SIG-M5 treated with dmso at 0.1 percent for 504 hours (cell line): ENCODE results near the gene ACER1.
"Not testable (repeated sequence)": the region's sequence is repeated elsewhere in the genome, so short reads cannot be mapped to it uniquely, and the experiment has no call there.

Source experiments
- DNase-seq: peaks from one replicate; lab custom pipeline; 2025; ENCODE audit not compliant: unreplicated experiment; lab: John Stamatoyannopoulos, UW

The ACER1 gene

GRCh38 chr19:6357174-6357573 is 23.8 kb upstream of the ACER1 start:
- DNase-seq, result no peak

DNA sequence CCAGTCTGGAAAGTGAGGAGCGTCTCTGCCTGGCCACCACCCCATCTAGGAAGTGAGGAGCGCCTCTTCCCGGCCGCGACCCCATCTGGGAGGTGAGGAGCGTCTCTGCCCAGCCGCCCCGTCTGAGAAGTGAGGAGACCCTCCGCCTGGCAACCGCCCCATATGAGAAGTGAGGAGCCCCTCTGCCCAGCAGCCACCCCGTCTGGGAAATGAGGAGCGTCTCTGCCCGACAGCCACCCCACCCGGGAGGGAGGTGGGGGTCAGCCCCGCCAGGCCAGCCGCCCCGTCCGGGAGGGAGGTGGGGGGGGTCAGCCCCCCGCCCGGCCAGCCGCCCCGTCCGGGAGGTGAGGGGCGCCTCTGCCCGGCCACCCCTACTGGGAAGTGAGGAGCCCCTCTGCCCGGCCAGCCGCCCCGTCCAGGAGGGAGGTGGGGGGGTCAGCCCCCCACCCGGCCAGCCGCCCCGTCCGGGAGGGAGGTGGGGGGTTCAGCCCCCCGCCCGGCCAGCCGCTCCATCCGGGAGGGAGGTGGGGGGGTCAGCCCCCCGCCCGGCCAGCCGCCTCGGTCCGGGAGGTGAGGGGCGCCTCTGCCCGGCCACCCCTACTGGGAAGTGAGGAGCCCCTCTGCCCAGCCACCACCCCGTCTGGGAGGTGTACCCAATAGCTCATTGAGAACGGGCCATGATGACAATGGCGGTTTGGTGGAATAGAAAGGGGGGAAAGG is 22.1 kb upstream of the ACER1 start:
- DNase-seq, result not testable (repeated sequence)

GRCh38 chr19:6354098-6354674 is 20.8 kb upstream of the ACER1 start:
- no peak for DNase-seq

DNA sequence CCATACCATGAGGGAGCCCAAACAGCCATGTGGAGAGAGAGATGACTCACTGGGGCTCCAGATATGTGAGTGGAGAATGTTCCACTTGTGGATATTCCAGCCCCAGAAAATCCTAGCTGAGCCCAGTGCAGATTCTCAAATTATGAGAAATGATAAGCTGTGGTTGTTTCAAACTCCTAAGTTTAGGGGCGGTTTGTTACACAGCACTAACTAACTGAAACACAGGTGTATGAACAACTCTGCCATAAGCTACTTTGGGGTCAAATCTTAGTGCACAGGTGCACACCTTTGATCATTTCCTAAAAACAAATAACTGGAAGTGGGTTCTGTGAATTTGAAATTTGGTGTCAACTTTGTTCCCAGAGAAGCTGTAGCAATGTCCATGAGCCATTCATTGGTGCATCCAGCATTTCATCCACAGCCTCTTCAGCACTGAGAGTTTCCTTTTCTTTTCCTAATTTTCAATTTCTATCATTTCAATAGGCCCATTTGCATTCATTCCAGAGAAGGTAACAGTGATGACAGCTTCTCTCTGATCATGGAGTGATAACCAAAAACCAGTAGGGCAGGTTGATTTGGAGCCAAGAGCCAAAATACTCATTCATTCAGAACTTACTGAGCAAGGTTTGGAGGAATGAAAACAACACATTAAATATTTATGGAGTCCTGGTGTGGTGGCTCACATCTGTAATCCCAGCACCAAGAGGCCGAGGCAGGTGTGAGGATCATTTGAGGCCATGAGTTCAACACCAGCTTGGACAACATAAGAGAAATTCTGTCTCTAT is 19.2 kb upstream of the ACER1 start:
- no peak for DNase-seq

DNA sequence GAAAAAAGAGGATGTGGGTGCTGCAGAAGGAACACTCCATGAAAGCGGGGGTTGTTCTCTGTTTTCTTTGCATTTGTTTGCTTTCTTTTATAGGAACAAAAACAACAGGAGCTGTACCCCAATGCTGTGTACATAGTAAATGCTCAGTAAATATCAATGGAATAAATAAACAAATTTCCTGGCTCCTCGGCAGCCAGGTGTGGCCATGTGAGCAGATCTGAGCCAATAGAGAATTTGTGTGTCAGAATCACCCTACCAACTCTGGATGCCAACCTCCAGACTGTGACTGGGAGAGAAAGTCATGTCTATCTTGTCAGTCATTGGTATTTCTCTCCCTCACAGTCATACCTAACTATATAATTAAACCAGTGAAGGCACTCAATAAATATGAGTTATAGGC is 17.3 kb upstream of the ACER1 start:
- DNase-seq, result no peak

GRCh38 chr19:6349271-6349670 is 15.9 kb upstream of the ACER1 start:
- not testable (repeated sequence) for DNase-seq

DNA sequence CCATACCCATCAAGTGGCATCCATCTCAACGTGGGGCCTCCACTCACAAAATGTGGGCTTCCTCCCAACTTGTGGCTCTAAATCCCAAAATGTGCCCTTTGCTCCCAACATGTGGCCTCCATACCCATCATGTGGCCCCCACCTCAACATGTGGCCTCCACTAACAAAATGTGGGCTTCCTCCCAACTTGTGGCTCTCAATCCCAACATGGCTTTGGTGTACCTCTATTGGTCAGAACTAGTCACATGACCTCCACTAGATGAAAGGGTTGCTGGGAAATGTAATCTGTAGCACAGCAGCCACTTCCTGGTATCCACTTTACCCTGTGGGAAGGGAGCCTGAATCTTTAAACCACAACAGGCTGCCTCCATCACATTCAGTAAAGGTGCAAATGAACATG is 10.1 kb upstream of the ACER1 start:
- DNase-seq, result no peak

GRCh38 chr19:6340493-6341201 is 7.2 kb upstream of the ACER1 start:
- no peak for DNase-seq

GRCh38 chr19:6334490-6335285 is 1.3 kb upstream of the ACER1 start:
- no peak for DNase-seq

DNA sequence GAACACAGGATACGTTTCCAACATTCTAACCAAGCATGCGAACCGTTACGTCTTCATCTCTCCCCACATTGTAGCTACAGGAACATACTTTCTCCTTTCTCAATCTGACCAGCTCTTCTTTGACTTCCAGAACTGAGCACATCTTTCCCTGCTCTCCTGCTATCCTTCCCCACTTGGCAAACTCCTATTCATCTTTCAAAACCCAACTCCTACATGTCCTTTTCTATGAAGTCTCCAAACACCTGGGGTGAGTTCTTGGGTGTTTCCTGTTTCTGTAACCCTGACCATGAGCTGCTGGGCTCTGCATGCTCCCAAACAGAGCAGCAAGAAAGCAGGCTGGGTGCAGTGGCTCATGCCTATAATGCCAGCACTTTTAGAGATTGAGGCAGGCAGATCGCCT is 6.6 kb downstream of the ACER1 start:
- no peak for DNase-seq

DNA sequence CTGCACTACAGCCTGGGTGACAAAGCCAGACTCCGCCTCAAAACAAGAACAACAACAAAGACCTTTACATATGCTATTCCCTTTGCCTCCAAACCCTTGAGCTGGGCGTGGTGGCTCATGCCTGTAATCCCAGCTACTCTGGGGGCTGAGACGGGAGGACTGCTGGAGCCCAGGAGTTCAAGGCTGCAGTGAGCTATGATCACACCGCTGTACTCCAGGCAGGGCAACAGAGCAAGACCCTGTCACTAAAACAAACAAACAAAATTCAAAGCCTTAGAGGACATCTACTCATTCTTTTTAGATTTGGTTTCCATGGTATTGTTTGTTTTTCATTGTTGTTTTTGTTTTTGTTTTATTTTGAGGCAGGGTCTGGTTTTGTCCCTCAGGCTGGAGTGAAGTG is 7.8 kb downstream of the ACER1 start:
- DNase-seq, result no peak

DNA sequence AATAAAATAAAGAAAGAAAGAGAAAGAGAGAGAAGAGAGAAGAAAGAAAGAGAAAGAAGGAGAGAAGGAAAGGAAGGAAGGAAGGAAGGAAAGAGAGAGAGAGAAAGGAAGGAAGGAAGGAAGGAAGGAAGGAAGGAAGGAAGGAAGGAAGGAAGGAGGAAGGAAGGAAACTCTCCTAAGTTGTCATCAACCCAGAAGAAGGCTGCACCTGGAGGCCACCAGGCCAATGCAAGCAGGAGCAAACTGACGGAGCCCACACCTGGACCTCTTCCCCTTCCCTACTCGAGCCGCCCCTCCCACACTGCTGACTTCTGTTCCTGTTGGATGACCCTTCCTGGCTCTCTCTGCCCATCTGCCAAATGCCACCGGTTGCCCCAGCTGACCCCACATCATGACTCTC is 8.7 kb downstream of the ACER1 start:
- DNase-seq, result no peak

GRCh38 chr19:6322284-6322683 is 11.1 kb downstream of the ACER1 start:
- DNase-seq, result no peak

DNA sequence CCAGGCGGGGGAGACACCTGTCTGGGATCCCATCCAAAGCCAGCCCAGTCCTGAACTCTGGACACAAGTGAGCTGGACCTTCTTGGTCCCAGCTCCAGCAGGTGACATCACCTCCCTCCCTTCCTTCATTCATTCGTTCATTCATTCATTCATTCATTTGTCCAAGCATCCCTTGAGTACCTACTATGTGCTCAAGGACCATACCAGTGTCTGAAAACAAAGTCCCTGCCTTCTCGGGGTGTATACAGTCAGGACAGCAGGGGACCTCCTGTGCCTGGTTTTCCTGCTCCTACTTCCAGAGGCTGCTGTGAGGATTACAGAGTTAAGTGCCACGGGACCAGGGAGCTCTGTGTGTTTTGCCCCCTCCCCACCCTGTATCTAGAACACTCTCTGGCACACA is 14.0 kb downstream of the ACER1 start:
- DNase-seq, result no peak

- no peak for DNase-seq
Observed at GRCh38 chr19:6318772-6319171, 14.6 kb downstream of the ACER1 start.

- not testable (repeated sequence) for DNase-seq
Observed at GRCh38 chr19:6315646-6316045, 17.8 kb downstream of the ACER1 start.

DNA sequence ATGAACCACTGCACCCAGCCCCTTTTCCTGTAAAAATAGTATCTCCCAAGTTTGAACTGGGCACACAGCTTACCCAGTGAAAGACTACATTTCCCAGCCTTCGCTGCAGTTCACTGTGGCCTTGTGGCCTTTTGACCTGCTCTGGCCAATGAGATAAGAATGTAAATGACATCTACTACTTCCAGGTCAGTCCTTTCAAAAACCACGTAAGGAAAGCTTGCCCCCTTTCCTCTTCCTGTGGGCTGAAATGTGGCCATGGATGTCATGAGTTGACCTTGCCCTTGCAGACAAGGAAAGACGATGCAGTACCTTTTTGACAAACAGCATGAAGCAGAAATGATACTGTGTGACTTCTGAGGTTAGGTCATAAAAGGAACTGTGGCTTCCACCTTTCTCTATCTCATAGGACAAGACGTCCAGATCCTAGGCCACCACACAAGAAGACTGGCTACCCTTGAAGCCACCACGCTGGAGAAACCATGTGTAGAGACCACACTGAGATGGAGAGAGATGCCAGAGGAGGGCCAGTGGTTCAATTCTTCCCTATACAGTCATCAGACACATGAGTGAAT is 19.9 kb downstream of the ACER1 start:
- DNase-seq, result no peak

GRCh38 chr19:6312018-6312417 is 21.4 kb downstream of the ACER1 start:
- no peak for DNase-seq

GRCh38 chr19:6298413-6298812 is 35.0 kb downstream of the ACER1 start:
- no peak for DNase-seq

- no peak for DNase-seq
Observed at GRCh38 chr19:6297202-6297601, 36.2 kb downstream of the ACER1 start.
